Ishikawa (cell line): ENCODE measurements around the gene WWOX.

Experiments
- CEBPB ChIP-seq: IDR thresholded peaks from 2 replicates; pipeline ENCODE4 v1.6.1; 2012
- CREB1 ChIP-seq: IDR thresholded peaks from 2 replicates; pipeline ENCODE4 v1.6.1; 2012; ENCODE audit warnings: low read depth
- EP300 ChIP-seq: IDR thresholded peaks from 2 replicates; pipeline ENCODE4 v1.6.1; 2012; ENCODE audit warnings: borderline replicate concordance
- NFIC ChIP-seq: IDR thresholded peaks from 2 replicates; pipeline ENCODE4 v1.6.1; 2012
- REST ChIP-seq: IDR thresholded peaks from 2 replicates; pipeline ENCODE4 v1.6.1; 2012; ENCODE audit warnings: low read depth, mild to moderate bottlenecking
- TAF1 ChIP-seq: IDR thresholded peaks from 2 replicates; pipeline ENCODE4 v1.6.1; 2012; ENCODE audit warnings: low read depth, mild to moderate bottlenecking
- TEAD4 ChIP-seq: IDR thresholded peaks from 2 replicates; pipeline ENCODE4 v1.6.1; 2012
- USF1 ChIP-seq: IDR thresholded peaks from 2 replicates; pipeline ENCODE4 v1.6.1; 2012
- YY1 ChIP-seq: IDR thresholded peaks from 2 replicates; pipeline ENCODE4 v1.6.1; 2012; ENCODE audit warnings: low read depth
- ZBTB7A ChIP-seq: IDR thresholded peaks from 2 replicates; pipeline ENCODE4 v1.6.1; 2012; ENCODE audit warnings: low read depth
- TF ChIP-seq, protein P1 (sequence below): IDR thresholded peaks from 2 replicates; pipeline ENCODE4 v1.6.1; 2012

DNA sequence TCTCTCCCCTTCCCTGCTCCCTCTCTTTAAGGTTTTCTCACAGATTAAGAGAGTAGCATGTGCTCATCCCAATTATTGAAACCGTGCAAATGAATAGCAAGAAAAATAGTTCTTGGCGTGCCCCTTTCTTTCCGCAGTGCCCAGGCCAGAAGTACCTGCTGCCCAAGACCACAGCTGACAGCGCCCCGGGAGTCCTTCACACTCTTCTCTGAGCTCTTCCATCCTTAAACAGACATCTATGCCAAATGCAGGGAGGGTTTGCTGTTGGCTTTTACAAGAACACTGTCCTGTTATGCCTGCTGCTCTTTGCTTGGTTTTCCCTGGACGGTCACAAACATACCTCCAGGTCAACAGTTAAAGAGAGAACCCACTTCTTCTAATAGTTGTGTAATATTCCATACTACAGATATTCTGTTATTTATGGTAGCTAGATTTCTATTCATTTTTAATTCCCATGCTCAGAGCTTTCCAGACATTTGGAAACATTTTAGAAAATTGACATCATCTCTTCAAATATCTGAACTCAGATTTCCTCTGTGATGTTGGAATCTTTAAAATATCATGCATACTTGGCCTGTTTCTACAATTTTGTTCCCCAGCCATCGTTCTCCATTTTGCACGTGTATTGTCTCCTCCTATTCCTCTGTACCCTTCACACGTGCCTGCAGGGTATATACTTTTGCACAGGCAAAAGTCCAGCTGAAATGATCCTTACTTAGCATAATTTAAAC lies 416.7 kb downstream of the WWOX start:
- TF ChIP-seq EP300 (no peak), ZBTB7A (no peak), REST (no peak), TAF1 (no peak), USF1 (no peak), YY1 (no peak), CEBPB (no peak), NFIC (no peak), CREB1 (no peak), TEAD4 (no peak)
- TF ChIP-seq, protein P1, sequence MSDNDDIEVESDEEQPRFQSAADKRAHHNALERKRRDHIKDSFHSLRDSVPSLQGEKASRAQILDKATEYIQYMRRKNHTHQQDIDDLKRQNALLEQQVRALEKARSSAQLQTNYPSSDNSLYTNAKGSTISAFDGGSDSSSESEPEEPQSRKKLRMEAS, result no peak
